Subcutaneous abdominal adipose tissue (tissue), 5 donors: ENCODE results near the gene RGS8.

Experiments used
- H3K27ac ChIP-seq: one replicate; pipeline ENCODE4 v1.7.0; 2013; ENCODE audit warnings: low read depth, mild to moderate bottlenecking, inconsistent platforms, low read length, moderate library complexity
- H3K27me3 ChIP-seq, 5 donors: one replicate each; pipeline ENCODE4 v1.7.0; 2013; ENCODE audit warnings: low read length in 5 of 5, inconsistent platforms in 1 of 5; ENCODE audit not compliant: control insufficient read depth in 5 of 5, insufficient read depth in 4 of 5
- H3K36me3 ChIP-seq, 5 donors: one replicate each; pipeline ENCODE4 v1.7.0; 2013; ENCODE audit warnings: low read length in 5 of 5; ENCODE audit not compliant: control insufficient read depth in 5 of 5, insufficient read depth in 5 of 5
- H3K4me1 ChIP-seq, 5 donors: one replicate each; pipeline ENCODE4 v1.7.0; 2013; ENCODE audit warnings: low read length in 5 of 5, mild to moderate bottlenecking in 3 of 5, moderate library complexity in 1 of 5; ENCODE audit not compliant: control insufficient read depth in 5 of 5, insufficient read depth in 5 of 5
- H3K4me3 ChIP-seq, 5 donors: one replicate each; pipeline ENCODE4 v1.7.0; 2013; ENCODE audit warnings: low read length in 5 of 5, low read depth in 1 of 5
- H3K9ac ChIP-seq, 5 donors: one replicate each; pipeline ENCODE4 v1.7.0; 2013; ENCODE audit warnings: low read length in 5 of 5, mild to moderate bottlenecking in 4 of 5, moderate library complexity in 3 of 5
- H3K9me3 ChIP-seq, 5 donors: one replicate each; pipeline ENCODE4 v1.7.0; 2013; ENCODE audit warnings: low read length in 5 of 5; ENCODE audit not compliant: control insufficient read depth in 5 of 5
- donor health status: healthy.
- donor health status: healthy.
- donor health status: healthy.
- donor health status: healthy.
- donor health status: healthy.

RGS8 gene

DNA sequence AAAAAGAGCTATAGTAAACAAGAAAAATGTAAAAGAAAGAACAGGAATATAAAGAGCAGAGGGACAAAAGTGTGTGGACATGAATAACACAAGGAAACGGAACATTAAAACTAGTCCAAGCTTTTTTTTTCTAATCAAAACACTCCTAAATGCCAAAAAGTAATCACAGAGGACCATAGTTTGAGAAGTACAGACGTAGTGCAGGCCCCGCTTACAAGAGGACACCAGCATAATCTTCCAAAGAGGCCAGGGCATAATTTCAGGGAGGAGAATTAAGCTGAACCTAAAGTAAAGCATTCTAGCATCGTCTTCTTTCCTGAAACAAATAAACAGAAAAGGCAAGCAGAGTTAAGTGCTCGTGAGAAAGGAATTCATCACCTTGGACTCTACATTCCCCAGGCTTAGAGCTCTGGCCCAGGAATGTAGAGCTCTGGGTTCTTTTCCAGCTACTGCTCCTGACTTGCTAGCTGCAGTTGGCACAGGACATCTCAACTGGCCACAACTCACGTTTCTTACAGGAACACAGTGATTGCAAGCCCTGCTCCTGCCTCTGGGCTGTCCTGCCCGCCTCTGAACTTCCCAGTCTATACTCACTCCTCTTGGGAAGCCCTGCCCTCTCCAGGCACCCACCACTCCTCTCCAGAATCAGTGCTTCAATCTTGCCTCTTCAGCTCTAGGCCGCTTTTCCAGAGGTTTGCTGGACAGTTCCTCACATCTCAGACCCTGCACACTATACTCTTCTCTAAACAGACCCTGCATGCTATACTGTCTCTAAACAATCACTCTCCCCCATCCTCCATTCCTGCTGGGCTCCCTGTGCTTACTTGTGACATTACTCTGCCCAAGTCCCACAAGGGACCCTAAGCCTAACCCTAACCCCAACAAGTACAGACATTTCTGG, 9.8 kb downstream of the RGS8 start:
- no peak overlapping the region for H3K27ac ChIP-seq

DNA sequence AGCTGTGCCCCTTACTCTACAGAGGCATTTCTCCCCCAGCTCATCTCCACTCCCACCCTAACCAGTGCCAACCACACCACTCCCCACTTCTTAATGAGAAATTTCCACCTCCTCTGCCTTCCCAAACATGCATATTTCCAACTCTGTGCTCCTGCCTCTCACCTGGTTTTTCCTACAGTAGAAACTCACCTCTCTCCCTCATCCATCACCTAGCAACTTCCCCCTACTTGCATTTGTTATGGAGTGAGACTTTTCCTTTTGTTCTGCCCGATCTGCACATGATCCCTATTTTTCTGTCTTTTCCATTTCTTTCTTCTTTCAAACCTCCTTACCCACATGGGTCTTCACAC, 11.9 kb downstream of the RGS8 start:
- H3K9me3 ChIP-seq, result no peaks in the 10 kb centered on the region
- H3K27me3 ChIP-seq, result peaks cover 0 to 12% (median 4%) of the 10 kb centered on the region in 5 donors
- no peak overlapping the region for H3K4me3 ChIP-seq
- peaks cover 0 to 11% (median 5%) of the 10 kb centered on the region in 5 donors for H3K4me1 ChIP-seq
- no peaks in the 10 kb centered on the region for H3K36me3 ChIP-seq
- no peak overlapping the region for H3K9ac ChIP-seq
- H3K27ac ChIP-seq, result no peak overlapping the region

More for the DNA sequence above, 9.8 kb downstream of the RGS8 start:
- Histone ChIP-seq H3K9ac (no peak overlapping the region), H3K4me1 (peaks cover 0 to 11% (median 5%) of the 10 kb centered on the region in 5 donors), H3K9me3 (no peaks in the 10 kb centered on the region), H3K36me3 (no peaks in the 10 kb centered on the region), H3K27me3 (peaks cover 0 to 16% (median 4%) of the 10 kb centered on the region in 5 donors), H3K4me3 (no peak overlapping the region)

DNA sequence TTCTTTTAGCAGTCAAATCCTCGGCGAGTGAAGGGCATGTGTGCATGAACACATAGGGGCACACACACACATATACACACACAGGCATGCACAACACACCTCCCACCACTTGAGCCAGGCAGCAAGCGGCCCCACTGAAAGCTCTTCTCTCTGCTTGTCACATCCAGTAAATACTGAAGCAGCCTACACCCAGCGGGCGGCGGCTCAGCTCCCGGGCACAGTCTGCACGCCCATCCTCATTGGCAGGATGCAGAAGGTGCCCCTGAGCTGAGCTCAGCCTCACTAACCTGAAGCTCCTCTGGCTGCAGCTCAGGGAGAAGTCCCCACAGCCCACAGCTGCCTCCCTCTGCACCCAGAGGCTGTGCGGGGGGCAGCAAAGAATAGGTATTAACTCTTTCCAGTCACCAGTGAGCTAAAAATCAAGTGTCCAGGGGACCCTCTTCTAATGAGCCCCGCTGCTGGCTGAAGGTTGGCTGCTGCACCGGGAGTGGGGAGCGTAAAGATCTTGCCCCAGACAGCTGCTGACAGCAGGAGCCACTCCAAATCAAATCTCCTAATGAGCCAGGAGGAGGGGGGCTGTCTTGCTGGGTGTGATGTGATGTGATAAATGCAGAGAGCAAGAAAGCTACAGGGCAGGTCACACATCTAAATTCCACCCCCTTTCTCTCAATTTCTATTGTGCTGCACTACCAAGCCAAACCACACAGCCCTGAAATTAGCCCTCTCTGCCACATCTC, 12.5 kb downstream of the RGS8 start:
- H3K36me3 ChIP-seq, result no peaks in the 10 kb centered on the region
- no peaks in the 10 kb centered on the region for H3K9me3 ChIP-seq
- H3K9ac ChIP-seq, result no peak overlapping the region
- H3K27me3 ChIP-seq, result peaks cover 0 to 12% (median 4%) of the 10 kb centered on the region in 5 donors
- H3K27ac ChIP-seq, result no peak overlapping the region
- H3K4me1 ChIP-seq, result peaks cover 0 to 11% (median 5%) of the 10 kb centered on the region in 5 donors
- H3K4me3 ChIP-seq, result no peak overlapping the region

DNA sequence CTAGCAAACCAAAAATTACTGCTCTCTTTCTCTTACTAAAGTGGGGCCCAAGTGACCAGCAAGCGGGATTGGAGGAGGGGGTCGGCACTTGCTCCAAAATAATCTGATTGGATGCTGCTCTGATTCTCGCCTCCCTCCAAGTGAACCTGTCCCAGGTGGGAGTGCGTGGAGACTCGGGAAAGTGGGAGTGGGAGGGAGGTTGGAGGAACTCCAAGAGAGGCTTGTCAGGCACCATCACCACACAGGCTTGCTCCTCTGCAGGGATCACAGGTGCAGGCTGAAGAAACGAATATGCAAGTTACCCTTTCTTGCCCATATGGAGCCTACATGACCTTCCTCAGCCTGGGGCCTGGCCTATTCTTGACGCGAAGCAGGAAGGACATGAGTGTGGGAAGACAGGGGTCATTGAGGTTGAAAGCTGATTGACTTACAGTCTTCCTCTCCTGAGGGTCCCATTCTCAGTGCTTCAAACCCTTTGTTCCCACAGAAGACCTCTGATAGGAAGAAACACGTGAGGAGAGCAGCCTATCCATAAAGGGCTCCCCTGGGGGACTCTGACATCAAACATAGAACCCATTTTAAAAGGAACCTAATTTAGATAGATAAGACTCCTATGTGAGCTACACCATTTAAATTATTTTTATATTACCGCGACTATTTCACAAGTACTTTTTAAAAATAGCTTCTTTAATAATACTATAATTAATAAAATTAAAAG, 14.2 kb downstream of the RGS8 start:
- no peaks in the 10 kb centered on the region for H3K9me3 ChIP-seq
- H3K27ac ChIP-seq, result no peak overlapping the region
- H3K4me3 ChIP-seq, result no peak overlapping the region
- H3K27me3 ChIP-seq, result peaks cover 0 to 12% (median 4%) of the 10 kb centered on the region in 5 donors
- H3K9ac ChIP-seq, result no peak overlapping the region
- H3K4me1 ChIP-seq, result peaks cover 0 to 5% (median 0%) of the 10 kb centered on the region in 5 donors
- H3K36me3 ChIP-seq, result no peaks in the 10 kb centered on the region

DNA sequence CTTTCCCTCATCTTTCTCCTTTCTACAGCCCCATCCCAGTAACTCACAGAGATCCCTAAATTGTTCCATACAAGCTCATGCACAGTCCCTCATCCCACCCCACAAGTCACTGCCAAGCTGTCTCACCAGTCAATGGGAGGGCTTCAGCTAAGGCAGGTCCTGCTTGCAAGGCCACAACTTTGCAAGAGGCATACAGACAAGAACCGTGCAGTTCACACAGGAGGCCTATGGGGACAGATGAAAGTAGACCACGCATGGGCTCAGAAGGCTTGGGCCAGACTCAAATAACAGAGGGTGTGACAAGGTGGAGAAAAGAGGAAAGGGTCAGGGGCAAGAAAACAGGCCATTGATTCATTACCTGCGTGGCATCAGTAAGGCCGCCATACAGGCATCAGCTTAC, 15.1 kb downstream of the RGS8 start:
- H3K36me3 ChIP-seq, result no peaks in the 10 kb centered on the region
- no peak overlapping the region for H3K27ac ChIP-seq
- no peaks in the 10 kb centered on the region for H3K4me1 ChIP-seq
- H3K9ac ChIP-seq, result no peak overlapping the region
- H3K27me3 ChIP-seq, result peaks cover 0 to 12% (median 4%) of the 10 kb centered on the region in 5 donors
- H3K9me3 ChIP-seq, result no peaks in the 10 kb centered on the region
- no peak overlapping the region for H3K4me3 ChIP-seq

DNA sequence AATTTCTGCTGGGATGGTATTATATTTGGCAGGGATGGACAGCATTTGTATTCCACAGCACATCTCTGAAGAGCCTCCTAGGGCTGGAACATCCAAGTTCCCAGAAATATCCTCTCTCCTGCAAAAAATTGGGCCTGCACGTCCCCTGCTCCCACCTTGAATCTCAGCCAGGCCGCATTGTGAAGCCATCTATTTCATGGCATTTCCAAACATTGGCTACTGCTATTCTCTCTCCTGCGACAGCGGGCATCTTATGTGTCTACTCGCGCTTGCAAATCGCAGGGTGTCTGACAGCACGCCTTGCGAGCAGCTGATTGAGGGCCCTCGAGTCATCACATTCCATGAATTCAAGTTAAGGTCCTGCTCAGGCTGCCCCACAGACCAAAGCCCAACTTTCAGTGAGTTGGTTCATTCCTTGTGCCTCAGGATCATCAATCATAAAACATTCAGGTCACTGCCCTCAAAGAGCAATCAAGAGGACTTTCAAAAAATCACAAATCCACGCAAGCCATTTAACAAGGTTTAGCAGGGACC, 15.8 kb downstream of the RGS8 start:
- H3K36me3 ChIP-seq, result no peaks in the 10 kb centered on the region
- no peak overlapping the region for H3K9ac ChIP-seq
- no peaks in the 10 kb centered on the region for H3K4me1 ChIP-seq
- H3K27ac ChIP-seq, result no peak overlapping the region
- H3K9me3 ChIP-seq, result no peaks in the 10 kb centered on the region
- peaks cover 0 to 12% (median 4%) of the 10 kb centered on the region in 5 donors for H3K27me3 ChIP-seq
- H3K4me3 ChIP-seq, result no peak overlapping the region

DNA sequence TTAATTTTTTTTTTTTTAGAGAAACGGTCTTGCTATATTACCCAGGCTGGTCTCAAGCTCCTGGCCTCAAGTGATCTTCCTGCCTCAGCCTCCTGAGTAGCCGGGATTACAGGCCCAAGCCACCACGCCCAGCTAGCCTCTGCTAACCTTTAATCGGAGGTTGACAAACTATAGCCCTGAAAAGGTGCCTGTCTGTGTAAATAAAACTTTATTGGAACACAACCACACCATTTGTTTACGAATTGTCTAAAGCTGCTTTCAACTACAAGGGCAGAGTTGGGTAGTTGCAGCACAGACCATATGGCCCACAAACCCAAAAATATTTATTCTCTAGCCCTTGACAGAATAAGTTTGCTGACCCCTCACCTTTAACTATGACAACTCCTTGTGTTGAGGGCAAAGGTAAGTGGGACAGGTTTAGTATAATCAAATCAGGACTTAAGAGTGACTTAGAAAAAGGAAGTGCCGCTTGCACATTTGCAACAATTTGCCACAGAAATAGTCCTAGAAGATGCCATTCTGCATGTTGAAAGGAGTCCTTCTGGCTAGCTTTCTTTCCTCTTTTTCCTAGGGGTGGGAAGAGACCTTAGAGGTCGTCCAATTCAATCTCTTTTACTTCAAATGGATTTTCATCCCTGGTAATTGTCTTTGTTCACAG, 16.4 kb downstream of the RGS8 start:
- Histone ChIP-seq H3K4me3 (no peak overlapping the region), H3K27ac (no peak overlapping the region), H3K36me3 (no peaks in the 10 kb centered on the region), H3K27me3 (peaks cover 0 to 12% (median 6%) of the 10 kb centered on the region in 5 donors), H3K4me1 (no peaks in the 10 kb centered on the region), H3K9me3 (no peaks in the 10 kb centered on the region), H3K9ac (no peak overlapping the region)

DNA sequence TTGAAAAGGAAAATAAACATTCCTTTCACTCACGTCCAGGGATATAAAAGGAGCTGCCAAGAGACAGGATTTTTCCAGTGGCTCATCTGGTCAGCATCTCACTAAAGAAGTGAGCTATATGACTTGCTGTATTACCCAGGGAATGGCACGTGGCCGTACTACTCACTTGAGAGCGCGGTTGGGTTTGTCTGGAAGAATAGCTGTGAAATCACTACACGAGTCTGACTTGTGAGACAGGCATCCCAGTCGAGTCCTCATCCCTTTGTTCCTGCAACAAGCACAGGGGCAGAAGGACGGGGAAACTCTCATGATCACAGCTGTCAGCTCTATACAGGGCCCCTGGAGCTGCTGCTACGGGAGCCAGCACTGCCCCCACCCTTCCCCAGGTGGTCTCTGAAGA, 17.7 kb downstream of the RGS8 start:
- no peaks in the 10 kb centered on the region for H3K36me3 ChIP-seq
- no peak overlapping the region for H3K27ac ChIP-seq
- no peaks in the 10 kb centered on the region for H3K9me3 ChIP-seq
- no peak overlapping the region for H3K9ac ChIP-seq
- H3K4me3 ChIP-seq, result no peak overlapping the region
- H3K4me1 ChIP-seq, result no peaks in the 10 kb centered on the region
- H3K27me3 ChIP-seq, result peaks cover 0 to 12% (median 6%) of the 10 kb centered on the region in 5 donors

DNA sequence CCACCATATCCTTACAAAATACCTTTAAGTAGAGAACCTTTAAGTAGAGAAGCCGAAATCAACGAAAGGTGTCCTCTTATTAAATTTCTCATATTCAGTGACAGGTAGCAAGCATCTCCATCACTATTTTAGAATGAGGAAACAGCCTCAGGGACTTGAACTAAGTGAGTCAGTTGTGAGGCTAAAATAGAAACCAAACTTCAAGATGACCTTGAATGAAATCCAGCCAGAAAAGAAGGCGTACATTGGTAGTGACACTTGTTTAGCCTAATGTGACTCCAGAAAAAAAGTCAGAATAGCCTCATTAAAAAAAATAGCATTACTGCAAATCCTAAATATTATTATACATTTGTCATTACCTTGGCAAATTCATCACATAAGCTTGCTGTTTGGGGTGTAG, 20.1 kb downstream of the RGS8 start:
- H3K36me3 ChIP-seq, result no peaks in the 10 kb centered on the region
- H3K27ac ChIP-seq, result no peak overlapping the region
- H3K4me1 ChIP-seq, result no peaks in the 10 kb centered on the region
- H3K9ac ChIP-seq, result no peak overlapping the region
- no peak overlapping the region for H3K4me3 ChIP-seq
- H3K27me3 ChIP-seq, result peaks cover 0 to 13% (median 0%) of the 10 kb centered on the region in 5 donors
- no peaks in the 10 kb centered on the region for H3K9me3 ChIP-seq
